ENCODE data around the gene GBA2.

GBA2 gene

GRCh38 chr9:35714123-35714522, 34.9 kb downstream of the GBA2 start:
- DNase-seq = no peak

DNA sequence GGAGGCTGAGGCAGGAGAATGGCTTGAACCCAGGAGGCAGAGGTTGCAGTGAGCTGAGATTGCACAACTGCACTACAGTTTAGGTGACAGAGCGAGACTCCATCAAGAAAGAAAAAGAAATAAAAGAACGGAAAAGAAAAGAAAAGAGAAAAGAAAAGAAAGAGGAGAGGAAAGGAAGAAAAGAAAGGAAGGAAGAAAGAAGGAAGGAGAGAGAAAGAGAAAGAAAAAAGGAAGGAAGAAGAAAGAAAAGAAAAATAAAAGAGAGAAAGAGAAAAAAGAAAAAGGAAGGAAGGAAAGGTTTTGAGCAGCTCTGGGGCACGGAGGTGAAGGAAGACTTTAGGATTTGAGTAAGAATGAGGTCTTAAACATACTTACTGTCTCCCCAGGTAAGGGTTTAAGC, 35.5 kb downstream of the GBA2 start:
- DNase-seq = no peak

DNA sequence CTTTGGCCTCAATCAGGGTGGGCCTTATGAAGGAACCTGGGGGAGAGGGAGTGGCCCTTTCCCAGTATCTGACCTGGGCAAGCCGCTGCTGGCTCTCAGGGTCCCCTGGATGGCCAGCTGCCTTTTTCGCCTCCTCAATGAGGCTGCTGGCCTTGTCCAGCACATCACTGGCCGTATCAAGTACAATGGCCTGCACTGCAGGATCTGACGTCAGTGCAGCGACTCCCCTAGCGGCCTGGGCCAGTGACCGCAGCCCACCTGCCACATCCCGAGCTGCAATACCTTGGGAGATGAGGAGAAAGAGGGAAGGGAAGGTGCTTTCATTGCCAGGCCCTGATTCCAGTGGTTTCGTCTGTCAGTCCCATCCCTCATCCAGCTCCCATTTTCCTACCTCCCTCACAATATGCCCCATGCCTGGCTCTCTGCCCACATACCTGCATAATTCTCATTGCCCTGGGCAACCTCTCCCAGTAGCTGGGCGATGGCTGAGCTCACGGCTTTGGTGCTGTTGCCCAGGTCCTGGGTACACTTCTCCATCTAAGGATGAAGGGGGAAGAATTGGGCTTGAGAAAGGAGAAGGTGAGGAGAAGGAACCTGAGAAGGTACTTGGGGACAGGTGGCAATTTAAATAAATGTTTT, 36.1 kb downstream of the GBA2 start:
- DNase-seq = no peak

- DNase-seq = no peak
Measured at GRCh38 chr9:35711501-35712428, 37.3 kb downstream of the GBA2 start.

GRCh38 chr9:35710818-35711500, 38.1 kb downstream of the GBA2 start:
- no peak for DNase-seq

GRCh38 chr9:35708146-35708545, 40.9 kb downstream of the GBA2 start:
- no peak for DNase-seq

DNA sequence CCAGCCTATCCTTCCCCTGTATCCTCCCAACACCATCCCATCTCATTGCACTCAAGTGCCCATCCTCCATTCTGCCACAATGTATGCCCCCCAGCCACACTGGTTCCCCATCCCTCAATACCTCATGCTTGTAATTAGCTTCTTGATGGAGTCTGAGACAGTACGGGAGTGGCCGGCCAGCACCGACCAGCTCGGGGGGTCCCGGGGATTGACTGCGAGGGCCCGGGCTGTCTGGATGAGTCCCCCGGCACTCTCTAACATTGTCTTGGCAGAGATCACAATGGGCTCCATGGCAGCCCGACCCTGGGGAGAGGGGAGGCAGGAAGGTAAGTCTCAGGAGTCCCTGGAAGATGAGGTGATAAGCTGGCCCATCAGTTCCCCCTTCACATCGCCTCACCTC, 42.1 kb downstream of the GBA2 start:
- no peak for DNase-seq

DNA sequence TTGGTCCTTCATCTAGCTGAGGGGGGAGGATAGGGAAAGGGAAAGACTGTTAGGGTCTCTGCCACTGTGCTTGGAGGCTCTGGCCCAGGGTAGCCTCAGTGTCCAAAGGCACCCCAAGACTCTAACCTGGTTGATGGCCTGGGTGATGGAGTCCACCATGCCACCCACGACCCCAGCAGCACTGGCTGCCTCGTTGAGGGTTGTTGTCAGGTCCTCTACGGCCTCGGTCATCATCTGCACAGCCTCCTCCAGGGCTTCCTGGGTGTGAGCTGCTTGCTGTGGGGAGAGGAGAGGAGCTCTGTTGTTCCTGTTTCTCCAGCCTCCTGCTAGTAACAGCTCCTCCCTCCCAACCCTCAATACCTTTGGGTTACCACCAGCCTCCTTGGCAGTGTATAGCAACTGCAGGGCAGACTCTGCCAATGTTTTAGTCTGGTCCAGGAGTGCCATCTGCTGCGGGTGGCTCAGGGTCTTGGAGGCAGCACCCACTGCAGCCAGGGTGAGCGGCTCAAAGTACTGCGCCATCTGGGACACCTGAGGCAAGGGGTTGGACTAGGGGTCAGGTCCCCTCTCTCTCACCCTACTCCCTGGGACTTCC, 43.1 kb downstream of the GBA2 start:
- DNase-seq = no peak

DNA sequence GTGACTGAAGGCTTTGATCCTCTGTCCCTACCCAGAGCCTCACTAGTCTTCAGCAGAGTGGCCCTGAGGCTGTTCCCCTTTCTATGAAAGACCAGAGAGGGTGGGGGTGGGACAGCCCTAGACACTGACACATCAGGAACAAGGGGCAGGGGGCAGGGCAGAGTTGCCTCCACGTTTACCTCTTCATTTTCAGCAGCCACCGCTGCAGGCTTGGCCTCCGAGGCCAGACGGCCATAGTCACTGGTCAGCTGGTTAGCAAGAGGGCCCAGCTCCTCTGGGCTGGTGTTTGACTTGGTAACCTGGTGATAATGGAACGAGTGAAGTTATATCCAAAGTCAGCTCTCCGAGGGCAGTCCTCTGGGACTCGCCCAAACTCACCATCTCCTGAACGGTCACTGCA, 43.7 kb downstream of the GBA2 start:
- DNase-seq = no peak

GRCh38 chr9:35703906-35704672, 44.9 kb downstream of the GBA2 start:
- DNase-seq = no peak

DNA sequence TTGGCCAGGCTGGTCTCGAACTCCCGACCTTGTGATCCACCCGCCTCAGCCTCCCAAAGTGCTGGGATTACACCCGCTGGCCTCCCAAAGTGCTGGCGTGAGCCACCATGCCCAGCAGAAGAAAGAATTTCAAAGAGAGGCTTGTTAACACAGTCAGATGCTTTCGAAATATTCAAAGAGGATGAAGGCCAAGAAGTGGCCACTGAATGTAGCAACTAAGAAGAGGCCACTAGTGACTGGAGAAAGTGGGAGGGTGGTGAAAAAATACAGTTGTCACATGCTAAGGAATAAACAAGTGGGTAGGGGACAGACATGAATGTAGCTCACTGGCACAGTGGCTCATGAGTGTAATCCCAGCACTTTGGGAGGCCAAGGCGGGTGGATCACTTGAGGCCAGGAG, 46.3 kb downstream of the GBA2 start:
- DNase-seq = no peak

DNA sequence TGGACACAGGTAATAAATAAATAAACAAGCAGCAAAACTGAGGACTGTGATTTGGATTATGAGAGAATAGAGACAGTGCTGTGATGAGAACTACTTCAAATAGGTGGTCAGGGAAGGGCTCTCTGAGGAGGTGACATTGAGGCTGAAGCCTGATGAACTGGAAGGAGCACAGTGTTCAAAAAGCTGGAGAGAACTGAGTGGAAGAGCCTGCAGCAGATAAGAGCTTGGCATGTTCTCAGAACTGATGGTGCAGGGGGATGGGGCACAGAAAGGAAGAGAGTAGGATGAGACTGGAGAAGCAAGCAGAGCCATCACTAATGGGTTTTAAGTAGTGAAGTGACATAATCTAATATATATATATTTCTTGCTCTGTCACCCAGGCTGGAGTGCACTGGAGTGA, 48.1 kb downstream of the GBA2 start:
- DNase-seq = no peak

- DNase-seq = no peak
Measured at GRCh38 chr9:35700031-35700430, 49.0 kb downstream of the GBA2 start.

GRCh38 chr9:35698231-35698630, 50.8 kb downstream of the GBA2 start:
- DNase-seq = no peak

- no peak for DNase-seq
Measured at GRCh38 chr9:35697486-35697885, 51.5 kb downstream of the GBA2 start.

DNA sequence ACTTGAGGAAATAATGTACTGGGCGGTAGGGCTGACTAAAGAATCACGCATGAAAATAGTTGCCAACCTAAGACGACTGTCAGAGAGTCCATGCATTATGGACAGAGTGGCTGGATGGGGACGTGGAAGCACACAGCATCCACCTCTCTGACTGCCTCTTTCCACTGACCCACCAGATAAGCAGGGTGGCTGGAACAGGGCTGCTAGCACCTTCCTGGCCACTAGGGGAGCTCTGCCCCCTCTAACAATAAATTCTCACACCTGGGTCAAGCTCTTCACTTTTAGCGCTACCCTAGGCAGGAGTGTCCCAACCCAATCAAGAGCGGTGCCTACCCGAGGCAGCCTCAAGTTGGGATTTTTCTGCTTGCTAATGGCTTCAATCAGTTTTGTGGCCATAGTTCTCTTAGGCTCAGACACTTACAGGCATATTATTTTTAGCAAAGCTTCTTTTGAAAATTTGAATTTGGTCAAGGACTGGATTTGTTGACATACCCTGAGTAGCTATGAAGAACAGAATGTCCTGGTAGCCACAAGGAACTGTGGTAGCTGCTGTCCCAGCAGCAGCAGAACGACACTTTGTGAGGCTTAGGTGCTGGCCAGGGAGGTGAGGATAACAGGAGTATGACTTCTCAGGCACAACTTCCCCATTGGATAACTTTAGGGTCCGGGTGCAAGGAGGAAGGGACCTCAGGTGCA, 52.4 kb downstream of the GBA2 start:
- no peak for DNase-seq

- no peak for DNase-seq
Measured at GRCh38 chr9:35695943-35696401, 53.1 kb downstream of the GBA2 start.

- no peak for DNase-seq
Measured at GRCh38 chr9:35691757-35692301, 57.2 kb downstream of the GBA2 start.

DNA sequence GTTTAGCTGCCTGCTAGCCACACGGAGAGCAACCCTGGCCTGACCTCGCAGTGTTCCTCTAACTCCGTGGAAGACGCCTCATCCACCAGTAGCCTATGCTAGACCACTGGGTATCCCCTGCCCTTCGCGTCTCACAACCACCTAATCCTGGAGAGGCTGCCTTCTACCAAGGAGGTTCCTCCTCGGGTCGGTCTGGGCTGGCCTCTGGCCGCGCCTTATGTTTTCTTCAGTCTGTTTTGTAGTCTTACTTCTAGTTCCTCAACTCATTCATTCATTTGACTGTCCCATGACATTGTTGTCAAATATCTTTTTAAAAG, 57.7 kb downstream of the GBA2 start:
- no peak for DNase-seq

DNA sequence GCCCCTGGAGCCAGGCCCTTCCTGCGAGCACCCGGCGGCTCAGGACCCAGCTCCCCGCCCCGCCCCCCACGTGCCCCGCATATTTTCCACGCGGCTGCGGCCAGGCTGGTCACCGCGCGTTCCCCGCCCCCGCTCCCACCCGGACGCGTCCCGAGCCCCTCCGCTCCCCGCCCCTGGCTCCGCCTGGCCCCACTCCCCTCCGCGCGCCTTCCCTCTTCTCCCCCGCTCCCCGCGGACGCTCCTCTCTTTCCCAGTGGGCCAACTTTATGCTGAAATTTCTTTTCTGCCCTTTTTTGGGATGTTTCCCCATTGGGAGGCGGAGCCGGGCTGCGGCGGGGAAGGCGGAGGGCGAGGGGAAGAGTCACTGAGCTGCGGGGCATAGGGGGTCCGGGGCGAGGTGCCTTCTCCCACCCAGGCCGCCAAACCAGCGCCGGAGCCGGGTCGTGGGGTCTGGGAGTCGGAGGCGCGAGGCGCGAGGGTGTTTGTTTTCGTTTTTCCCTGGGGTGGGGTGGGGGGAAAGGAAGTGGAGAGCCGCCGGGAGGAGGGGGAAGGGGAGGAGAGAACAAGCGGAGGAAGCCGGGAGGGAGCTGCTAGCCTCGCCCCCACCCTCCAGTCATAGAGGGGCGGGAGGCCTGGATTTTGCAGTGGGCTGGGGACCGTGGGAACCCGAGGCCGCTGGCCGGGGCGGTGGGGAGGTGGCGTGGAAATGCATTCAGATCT, 58.3 kb downstream of the GBA2 start:
- no peak for DNase-seq

DNA sequence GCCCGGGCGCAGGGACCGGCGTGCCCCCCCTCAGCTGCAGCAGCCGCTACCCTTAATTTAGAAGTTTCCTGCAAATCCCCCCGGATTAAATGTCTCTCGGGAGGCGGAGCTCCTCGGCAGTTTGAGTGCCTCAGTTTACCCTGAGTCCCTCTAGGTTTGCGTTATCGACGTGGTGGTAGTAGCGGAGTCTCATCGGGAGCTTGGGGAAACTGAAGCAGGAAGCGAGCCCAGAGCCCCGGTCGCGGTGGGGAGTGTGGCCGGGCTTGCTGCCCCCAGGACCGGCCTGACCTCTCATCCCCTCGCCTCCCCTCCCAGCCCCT, 58.8 kb downstream of the GBA2 start:
- no peak for DNase-seq
